Measurements from ENCODE around the gene IL17D.

GRCh38 chr13:20691616-20692015 is 11.9 kb upstream of the IL17D start:
- TF ChIP-seq CTCF (IDR thresholded peaks at IDR 0.05) (no peak), POLR2A (IDR thresholded peaks at IDR 0.05) (no peak)
